ENCODE results near the gene NFIA.
"Not testable (repeated sequence)": the region's sequence is repeated elsewhere in the genome, so short reads cannot be mapped to it uniquely, and the experiment has no call there.

Gene NFIA

DNA sequence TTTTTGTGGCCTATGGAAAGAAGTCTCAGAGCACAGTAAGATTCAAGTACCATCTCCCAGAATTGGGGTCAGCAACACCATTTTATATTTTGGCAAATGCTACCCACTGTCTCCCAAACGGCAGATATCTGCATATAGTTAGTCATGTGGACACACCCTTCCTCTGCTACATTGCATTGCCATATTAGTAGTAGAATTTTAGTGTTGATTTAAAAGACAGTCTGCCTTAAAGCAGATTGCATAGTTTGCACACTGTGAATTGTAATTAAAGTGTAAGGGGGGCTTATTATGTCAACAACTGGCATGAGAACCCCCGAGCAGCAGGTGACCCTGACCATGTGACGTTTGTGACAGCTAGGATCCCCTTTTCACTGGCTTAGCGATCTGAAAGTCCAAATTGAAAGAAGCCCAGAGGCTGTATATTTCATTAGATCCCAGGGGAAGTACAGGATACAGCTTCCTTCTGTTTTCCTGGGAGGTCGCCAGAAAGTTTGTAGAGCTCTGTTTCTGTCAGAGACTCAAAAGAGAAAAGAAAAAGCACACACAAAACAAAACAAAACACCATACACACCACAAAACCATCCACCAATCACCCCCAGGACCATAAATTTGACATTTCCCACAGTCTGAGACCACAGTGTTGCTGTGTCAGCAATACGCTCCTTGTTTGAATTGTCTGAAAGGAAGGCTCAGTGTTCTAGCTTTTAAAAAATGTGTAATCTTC is 172.4 kb downstream of the NFIA start:
- DNase-seq: no peak

DNA sequence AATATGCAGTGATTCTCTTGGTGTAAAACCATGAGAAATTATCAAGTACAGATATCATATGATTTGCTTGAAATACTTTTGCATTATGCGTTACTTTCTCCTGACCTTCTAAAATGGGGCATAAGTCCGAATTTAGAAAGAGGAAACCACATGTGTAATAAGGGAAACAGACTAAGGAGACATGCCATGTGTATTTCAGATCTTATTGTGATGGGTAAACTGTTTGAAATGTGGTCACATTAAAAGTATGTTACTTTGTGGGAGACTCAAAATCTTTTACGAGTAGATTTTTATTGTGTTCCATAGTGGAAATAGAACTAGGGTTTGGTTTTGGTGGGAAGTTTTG is 173.0 kb downstream of the NFIA start:
- DNase-seq: no peak

DNA sequence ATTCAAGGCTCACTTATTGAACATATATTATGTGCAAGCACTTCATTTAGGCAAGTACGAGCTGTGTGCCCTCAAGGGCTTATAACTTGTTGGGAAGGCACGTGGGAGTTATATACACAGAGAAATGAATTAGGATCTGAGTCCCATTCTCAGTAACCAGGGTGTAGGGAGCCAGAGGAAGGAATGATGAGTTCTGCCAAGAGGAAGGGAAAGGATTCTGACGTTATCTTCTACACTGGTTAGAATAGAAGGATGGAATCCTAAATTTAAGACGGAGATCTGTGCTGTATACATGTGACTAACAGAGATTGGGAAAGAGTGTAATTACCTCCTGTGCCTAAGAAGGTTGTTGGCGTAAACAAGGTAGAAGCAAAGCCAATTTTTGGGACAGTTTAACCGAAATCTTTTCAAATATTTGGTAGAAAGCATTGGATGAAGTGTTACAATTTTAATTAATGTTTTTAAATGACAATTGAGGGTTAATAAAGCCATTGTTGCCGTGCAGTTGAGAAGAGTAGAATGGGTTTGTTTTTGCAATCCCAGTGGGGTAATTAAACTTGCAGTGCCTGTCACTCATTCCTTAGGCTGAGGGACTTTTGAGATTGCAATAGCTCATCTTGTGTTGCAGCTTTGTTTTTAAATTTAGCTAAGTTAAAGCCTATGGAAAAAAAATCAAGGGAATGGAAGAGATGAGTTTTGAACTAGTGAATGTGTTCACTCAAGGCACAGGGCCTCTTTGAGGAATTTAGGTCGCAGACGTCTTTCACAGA is 177.2 kb downstream of the NFIA start:
- DNase-seq: no peak

DNA sequence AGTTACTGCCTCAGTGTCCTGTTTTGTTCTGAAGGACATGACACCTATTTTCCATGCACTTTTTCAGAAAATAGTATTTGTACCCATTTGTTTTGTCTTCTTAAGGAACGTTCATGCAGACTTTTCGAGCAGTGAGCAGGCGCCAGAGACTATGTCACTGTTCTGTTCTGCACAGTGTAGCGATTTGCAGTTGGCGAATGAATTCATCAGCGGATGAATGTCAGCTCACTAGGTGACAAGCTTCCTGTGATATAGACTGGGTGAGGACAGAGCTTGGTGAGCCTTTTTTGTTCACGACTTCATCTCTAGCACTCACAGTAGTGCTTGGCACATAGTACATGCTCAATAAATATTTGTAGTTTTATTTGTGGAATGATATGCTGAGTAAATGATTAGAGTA is 177.8 kb downstream of the NFIA start:
- no peak for DNase-seq

- no peak for DNase-seq
Observed at GRCh38 chr1:61261595-61261994, 179.2 kb downstream of the NFIA start.

GRCh38 chr1:61263905-61264824 is 181.8 kb downstream of the NFIA start:
- no peak for DNase-seq

DNA sequence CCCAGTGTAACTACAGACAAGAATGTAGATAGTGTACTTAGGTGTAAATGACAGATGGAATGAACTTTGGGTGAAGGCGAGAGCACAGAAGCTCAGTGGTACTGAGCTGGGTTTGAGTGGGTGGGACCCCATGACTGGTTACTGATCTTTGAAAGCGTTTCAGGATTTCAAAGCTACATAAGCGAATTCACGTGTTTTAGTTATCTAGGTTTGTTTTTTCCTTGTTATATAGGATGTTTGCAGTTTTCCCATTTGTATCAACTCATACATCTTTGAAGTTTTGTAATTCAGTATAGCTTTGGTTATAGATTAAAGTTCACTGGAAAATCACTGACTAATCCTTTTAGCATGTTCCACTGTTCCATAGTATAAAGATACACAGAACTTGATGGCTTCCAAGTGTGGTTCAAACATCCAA is 182.5 kb downstream of the NFIA start:
- no peak for DNase-seq

DNA sequence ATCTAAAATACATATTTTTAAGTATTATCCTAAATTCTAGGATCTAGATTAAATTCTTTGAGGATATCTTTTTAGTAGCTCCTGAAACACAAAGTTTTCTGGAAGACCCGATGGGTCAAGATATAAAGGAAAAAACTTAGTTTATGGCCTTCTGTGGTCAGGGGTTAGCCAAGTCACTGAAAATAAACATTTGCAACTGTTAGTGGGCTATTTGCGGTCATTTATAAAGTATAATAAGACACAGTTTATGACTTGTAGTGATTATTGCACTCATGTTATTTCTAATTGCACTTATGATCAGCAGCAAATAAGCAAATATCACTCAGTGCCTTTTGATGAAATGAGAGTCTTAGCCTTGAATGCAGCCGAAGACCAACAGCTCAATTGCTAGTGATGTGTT is 183.3 kb downstream of the NFIA start:
- no peak for DNase-seq

DNA sequence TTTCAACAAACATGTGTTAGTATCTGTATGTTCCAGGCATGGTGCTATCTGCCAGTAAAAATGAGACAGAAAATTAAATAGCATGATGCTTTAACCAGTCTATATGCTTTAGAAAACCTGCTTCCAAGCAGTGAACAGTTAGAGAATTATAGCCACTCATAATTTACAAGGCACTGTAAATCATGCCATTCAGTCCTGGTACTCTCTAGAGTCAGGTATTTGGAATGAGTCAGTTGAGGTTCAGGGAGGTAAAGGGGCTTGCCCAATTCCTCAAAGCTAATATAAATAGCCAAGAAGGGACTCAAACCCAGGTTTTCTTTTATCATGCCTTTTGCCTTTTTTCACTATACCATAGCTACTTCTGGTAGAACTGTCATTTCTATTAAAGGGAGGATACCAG is 184.4 kb downstream of the NFIA start:
- DNase-seq: no peak

DNA sequence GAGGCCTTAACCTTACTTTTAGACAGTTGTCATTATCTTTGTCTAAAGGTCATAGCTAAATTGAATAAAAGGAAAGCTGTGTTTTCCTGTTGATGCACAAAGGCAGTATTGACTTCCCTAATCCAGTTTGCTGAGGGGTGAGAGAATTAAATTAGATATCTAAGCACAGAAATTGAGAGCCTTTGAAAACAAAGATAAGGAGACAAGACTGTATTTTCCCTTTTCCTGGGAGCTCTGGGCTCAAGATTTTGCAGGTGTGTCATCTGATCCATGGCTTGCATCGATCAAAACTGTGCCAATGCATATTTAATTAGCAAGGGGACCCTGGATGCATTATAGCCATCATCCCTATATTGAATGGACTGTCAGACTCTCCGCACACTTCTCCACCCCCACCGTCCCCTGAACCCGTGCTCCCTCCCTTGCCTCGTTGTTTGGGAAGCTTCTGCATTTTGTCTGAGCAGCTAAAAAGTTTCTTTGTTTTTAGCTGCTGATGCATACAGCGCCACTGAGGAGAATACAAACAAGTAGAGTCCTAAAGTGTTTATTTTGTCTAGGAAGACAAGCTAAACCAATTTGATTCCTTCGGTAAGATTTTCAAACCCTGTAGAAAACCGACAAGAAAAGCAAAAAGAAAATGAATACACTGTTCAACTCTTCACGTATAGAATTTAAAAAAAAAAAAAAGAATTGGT is 186.3 kb downstream of the NFIA start:
- no peak for DNase-seq

GRCh38 chr1:61269602-61270001 is 187.2 kb downstream of the NFIA start:
- DNase-seq: no peak

DNA sequence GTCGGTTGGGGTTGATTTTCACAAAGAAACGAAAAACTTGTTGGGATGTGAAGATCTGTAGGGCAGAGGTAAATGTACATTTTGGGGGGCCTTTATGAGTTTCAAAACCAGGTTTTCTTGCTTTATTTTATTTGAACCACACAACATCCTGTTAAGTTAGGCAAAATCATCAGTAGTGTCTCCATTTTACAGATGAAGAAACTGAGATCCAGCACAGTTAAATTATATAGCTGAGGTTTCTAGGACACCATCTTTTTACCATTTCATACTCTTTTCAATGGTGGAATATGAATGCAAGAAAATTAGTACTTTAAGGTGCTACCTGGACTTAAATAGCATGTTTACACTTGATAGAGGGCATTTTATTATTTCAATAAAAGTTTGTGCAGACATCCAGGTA is 187.7 kb downstream of the NFIA start:
- DNase-seq: no peak

GRCh38 chr1:61270761-61271411 is 188.5 kb downstream of the NFIA start:
- no peak for DNase-seq

DNA sequence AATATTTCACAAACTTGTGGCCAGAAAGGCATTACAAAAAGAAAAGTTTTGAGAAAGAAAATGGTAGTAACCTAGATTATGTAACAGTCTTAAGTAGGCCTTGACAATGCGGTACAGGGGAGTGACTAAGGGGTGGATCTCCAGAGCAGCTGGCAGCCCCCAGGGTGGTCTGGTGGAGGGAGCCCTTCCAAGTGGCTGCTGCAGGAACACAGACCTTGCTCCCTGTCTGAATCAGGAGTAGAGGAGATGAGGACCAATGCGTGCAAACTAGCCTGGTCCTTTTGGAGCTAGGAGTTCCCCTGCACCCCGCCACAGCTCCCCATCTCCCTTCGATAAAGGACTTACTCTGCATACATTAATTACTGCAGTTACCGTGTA is 189.0 kb downstream of the NFIA start:
- DNase-seq: no peak

DNA sequence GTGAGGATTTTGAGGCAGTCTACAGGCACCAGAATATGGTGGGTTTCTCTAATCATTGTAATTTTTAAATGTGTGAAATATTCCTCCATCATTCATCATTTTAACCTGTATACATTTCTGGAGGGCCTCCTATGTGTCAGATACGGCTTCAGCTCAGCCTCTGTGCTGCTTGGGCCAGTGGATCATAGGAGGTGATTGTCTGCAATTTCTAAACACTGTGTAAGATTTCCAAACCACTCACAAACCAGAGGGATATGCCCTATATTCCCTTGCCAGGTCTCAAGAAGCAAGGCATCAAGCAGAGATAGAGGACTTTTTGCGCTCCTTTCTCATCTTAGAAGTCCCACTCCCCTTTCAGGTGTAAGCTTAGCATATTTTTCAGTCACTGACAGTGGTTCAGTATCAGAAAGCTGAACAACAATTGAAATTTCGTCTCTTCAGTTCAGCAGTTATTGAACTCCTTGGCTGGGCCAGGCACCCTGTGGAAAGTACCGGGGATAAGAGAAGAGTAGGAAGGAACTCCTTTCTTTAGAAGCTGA is 190.9 kb downstream of the NFIA start:
- DNase-seq: no peak

DNA sequence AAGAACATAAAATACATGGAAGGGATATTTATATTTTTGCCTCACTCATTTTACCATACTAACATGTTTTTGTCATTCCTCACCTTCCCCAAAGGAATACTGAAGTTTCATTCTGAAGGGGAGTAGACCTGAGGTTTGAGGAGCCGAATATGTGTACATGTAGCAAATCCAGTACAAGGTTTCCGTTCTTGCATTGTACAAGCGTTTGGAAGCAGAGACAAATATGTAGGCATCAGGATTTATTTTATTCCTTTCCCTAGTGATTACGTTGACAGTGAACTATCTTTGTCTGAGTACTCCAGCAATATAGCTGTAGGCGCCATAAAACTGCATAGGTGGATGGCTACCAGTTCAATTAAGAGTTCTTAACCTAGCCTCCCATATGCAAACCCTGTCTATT is 191.5 kb downstream of the NFIA start:
- DNase-seq: no peak

DNA sequence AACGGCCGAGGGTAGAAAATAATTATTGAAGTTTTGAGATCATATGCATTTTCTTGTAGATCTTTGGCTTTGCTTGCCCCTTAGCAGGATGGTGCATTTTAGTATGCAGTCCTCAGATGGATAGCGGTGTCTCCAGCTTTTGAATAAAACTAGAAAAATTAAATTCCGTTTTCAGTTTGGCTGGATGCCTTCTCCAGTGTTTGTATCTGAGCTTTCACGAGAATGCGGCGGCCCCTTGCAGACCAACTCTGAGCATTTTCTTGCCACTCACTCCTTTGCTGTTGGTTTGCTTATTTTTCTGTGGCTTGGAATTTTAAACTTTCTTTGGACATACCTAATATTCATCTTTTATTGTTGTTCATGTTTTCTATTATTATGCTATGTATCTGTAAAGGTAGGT is 192.6 kb downstream of the NFIA start:
- DNase-seq: no peak

DNA sequence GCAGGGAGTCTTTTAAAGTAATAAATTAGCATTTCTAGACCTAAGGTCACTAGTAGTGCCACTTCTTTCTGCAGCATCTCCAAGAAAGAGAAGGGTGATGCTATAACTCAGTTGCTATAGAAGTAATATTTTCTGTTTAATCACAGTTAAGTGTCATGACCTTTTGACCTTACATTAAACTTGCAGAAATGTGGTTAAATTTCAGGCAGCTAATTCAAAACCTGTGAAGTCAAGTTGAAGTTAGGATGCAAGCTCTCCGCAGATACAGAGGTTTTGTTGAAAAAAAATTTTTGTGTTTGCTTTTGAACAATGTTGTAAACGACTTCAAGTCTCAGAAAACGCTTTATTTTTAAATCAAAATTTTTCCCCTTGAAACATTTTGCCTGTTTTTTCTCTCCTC is 193.9 kb downstream of the NFIA start:
- DNase-seq: no peak

DNA sequence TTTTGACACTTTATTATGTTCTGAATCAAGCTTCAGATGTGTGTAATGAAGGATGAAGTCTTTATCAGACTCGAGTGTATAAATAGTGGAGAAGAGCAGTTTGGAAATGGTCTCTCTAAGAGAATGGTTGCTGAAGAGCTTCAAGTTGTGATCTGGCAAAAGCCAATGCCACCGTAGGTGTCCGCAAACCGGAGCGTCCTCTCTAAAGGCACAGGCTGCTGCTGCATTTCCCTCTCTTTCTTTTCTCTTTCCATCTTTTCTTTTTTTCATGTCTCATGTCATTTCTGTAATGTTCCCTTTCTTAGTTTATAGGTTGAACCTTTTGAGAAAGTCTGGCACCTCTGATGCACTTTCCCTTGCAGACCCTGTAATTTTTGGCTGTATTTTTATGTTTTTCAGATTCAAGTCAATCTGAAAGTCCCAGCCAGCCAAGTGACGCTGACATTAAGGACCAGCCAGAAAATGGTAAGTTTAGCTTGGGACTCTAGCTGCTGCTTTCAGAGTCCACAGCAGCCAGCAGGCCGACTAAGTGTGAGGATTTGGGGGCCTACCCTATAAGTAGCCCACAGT is 194.8 kb downstream of the NFIA start:
- no peak for DNase-seq

DNA sequence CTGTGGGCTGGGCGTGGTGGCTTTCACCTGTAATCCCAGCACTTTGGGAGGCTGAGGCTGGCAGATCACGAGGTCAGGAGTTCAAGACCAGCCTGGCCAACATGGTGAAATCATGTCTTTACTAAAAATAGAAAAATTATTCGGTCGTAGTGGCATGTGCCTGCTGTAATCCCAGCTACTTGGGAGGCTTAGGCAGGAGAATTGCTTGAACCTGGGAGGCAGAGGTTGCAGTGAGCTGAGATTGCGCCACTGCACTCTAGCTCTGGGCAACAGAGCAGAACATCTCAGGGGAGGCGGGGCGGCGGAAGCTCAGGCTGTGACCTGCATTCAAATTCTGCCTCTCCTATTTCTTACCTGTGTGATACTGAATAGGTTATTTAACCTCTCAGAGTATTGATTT is 196.1 kb downstream of the NFIA start:
- DNase-seq: not testable (repeated sequence)

DNA sequence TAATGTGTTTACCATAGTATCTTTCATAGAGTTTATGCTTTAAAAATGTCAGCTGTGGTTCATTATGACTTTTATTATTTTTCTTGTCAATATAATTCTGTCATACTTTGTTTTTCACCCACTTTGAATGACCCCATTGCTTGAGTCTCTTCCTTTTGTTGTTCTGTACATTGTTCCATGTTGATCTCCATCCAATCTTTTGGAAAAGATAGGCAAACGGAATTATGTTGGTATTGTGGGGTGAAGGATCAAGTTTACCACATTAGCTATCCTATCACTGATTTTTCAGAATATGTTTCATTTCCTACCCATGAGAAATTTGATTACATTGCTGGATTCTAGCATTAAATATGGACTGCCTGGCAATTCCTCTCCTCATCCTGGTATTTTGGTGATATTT is 196.6 kb downstream of the NFIA start:
- no peak for DNase-seq

- DNase-seq: no peak
Observed at GRCh38 chr1:61279570-61279969, 197.2 kb downstream of the NFIA start.

All from bone marrow (tissue), 2 donors.